Endothelial cell of umbilical vein (primary cell): Measurements from ENCODE around the gene BZW1.

Experiments
- EZH2 ChIP-seq: IDR thresholded peaks from 2 replicates; pipeline ENCODE4 v1.6.1; 2012; ENCODE audit warnings: borderline replicate concordance, low read depth, mild to moderate bottlenecking, moderate library complexity, low read length, inconsistent platforms; ENCODE audit not compliant: severe bottlenecking
- FOS ChIP-seq: IDR thresholded peaks from 2 replicates; pipeline ENCODE4 v1.6.1; 2011; ENCODE audit warnings: mild to moderate bottlenecking, low read length, moderate library complexity, borderline replicate concordance; ENCODE audit not compliant: insufficient read depth
- GATA2 ChIP-seq: IDR thresholded peaks from 2 replicates; pipeline ENCODE4 v1.7.0; 2011; ENCODE audit warnings: low read depth, mild to moderate bottlenecking, moderate library complexity, mixed read lengths, low read length; ENCODE audit not compliant: insufficient read length, insufficient read depth
- MYC ChIP-seq: IDR thresholded peaks from one replicate; pipeline ENCODE4 v1.6.1; 2011; ENCODE audit warnings: mild to moderate bottlenecking, low read depth, low read length
- POLR2A ChIP-seq: IDR thresholded peaks from 2 replicates; pipeline ENCODE4 v1.6.1; 2012; ENCODE audit warnings: low read depth, mild to moderate bottlenecking, control low read depth, low read length
- POLR2AphosphoS5 ChIP-seq: IDR thresholded peaks from 2 replicates; pipeline ENCODE4 v1.6.1; 2012; ENCODE audit warnings: low read depth, mild to moderate bottlenecking, control low read depth, low read length, moderate library complexity; ENCODE audit not compliant: insufficient read depth
- TF ChIP-seq, protein P1 (sequence below), 2 donors: IDR thresholded peaks; 1 replicate in 1 of 2; 2 replicates in 1 of 2; pipeline ENCODE4 v1.5.1; 2011; ENCODE audit warnings: low read length in 2 of 2, mild to moderate bottlenecking in 2 of 2, moderate library complexity in 2 of 2, control low read depth in 1 of 2, inconsistent platforms in 1 of 2, low read depth in 1 of 2; ENCODE audit not compliant: insufficient read depth in 1 of 2; ENCODE audit errors: extremely low read depth in 1 of 2
- TF ChIP-seq, protein P2 (sequence below): IDR thresholded peaks from 2 replicates; pipeline ENCODE4 v1.6.1; 2011; ENCODE audit not compliant: insufficient read depth, insufficient read length

DNA sequence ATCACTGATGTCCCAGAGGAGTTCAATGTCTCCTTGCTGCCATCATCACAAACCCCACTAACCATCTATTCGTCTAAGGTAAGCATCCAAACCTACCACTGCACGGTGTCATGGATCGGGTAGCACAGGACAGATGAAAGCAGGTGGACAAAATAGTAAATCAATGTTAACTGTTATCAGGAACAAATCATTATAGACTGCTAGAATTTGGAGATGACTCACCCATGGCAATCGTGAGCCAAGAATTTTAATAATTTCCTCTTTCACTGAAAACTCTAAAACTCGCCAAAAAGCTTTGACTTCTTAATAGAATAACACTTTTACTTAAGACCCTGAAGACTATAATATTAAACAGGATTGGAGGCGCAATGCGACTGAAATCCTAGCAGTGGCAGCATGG lies 33.7 kb upstream of the BZW1 start:
- TF ChIP-seq MYC (no peak), POLR2A (no peak), FOS (peak; percentile 89), EZH2 (no peak), POLR2AphosphoS5 (no peak), GATA2 (peak; percentile 91)
- TF ChIP-seq, protein P1, sequence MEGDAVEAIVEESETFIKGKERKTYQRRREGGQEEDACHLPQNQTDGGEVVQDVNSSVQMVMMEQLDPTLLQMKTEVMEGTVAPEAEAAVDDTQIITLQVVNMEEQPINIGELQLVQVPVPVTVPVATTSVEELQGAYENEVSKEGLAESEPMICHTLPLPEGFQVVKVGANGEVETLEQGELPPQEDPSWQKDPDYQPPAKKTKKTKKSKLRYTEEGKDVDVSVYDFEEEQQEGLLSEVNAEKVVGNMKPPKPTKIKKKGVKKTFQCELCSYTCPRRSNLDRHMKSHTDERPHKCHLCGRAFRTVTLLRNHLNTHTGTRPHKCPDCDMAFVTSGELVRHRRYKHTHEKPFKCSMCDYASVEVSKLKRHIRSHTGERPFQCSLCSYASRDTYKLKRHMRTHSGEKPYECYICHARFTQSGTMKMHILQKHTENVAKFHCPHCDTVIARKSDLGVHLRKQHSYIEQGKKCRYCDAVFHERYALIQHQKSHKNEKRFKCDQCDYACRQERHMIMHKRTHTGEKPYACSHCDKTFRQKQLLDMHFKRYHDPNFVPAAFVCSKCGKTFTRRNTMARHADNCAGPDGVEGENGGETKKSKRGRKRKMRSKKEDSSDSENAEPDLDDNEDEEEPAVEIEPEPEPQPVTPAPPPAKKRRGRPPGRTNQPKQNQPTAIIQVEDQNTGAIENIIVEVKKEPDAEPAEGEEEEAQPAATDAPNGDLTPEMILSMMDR (IDR thresholded peaks at IDR 0.05; ENCODE audit: extremely low read depth in 1 of 2, insufficient read depth in 1 of 2, low read depth in 1 of 2, low read length in 2 of 2): no peak
- TF ChIP-seq, protein P2, sequence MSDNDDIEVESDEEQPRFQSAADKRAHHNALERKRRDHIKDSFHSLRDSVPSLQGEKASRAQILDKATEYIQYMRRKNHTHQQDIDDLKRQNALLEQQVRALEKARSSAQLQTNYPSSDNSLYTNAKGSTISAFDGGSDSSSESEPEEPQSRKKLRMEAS: no peak
